GM23338 (cell line): ENCODE results near the gene SH3RF3. TPM values are rescaled to one million over a fixed set of nuclear protein-coding genes. Genes with fewer than 3 reads are reported as not detected.

ENCODE experiments used
- ATAC-seq: fragments of 200-7000 bp; cut with Tn5 transposase; 3 replicates; pipeline ENCODE4 v1.9.1; 2020
- DNase-seq: peaks from one replicate; pipeline ENCODE4 v3.0.0-alpha.2; 2015; ENCODE audit warnings: low spot score
- H2AFZ ChIP-seq: fragments of 200-600 bp; sonication (generic); 2 replicates; pipeline ENCODE4 v1.8.0; 2016; ENCODE audit warnings: antibody characterized with exemption, mild to moderate bottlenecking, moderate library complexity
- H3F3A ChIP-seq: fragments of 200-600 bp; sonication (generic); replicated peaks from 2 replicates; pipeline ENCODE4 v1.8.0; 2017; ENCODE audit warnings: antibody characterized with exemption, mixed run types, low read depth
- H3K27ac ChIP-seq: fragments of 200-600 bp; sonication (generic); 2 replicates; pipeline ENCODE4 v1.6.1; 2016; ENCODE audit warnings: low read depth
- H3K27me3 ChIP-seq: fragments of 200-600 bp; sonication (generic); 2 replicates; pipeline ENCODE4 v1.8.0; 2016; ENCODE audit warnings: mild to moderate bottlenecking, mixed run types, moderate library complexity; ENCODE audit not compliant: insufficient read depth
- H3K36me3 ChIP-seq: fragments of 200-600 bp; sonication (generic); 2 replicates; pipeline ENCODE4 v1.8.0; 2016; ENCODE audit warnings: mild to moderate bottlenecking; ENCODE audit not compliant: insufficient read depth
- H3K4me1 ChIP-seq: fragments of 200-600 bp; sonication (generic); 2 replicates; pipeline ENCODE4 v1.8.0; 2016; ENCODE audit warnings: mild to moderate bottlenecking, moderate library complexity; ENCODE audit not compliant: insufficient read depth
- H3K4me2 ChIP-seq: fragments of 200-600 bp; sonication (generic); 2 replicates; pipeline ENCODE4 v1.7.1; 2017; ENCODE audit warnings: mixed run types
- H3K4me3 ChIP-seq: fragments of 200-600 bp; sonication (generic); 2 replicates; pipeline ENCODE4 v1.6.1; 2016; ENCODE audit warnings: mixed run types
- H3K79me2 ChIP-seq: fragments of 200-600 bp; sonication (generic); replicated peaks from 2 replicates; pipeline ENCODE4 v1.8.0; 2017; ENCODE audit warnings: mild to moderate bottlenecking; ENCODE audit not compliant: insufficient read depth
- H3K9me2 ChIP-seq: fragments of 200-600 bp; sonication (generic); 2 replicates; pipeline ENCODE4 v1.8.0; 2017; ENCODE audit not compliant: insufficient read depth
- H4K20me1 ChIP-seq: fragments of 200-600 bp; sonication (generic); replicated peaks from 2 replicates; pipeline ENCODE4 v1.8.0; 2017; ENCODE audit warnings: mild to moderate bottlenecking; ENCODE audit not compliant: insufficient read depth
- H3K27ac Mint-ChIP-seq: 2 replicates; pipeline ENCODE4 v1.8.0; 2020; ENCODE audit warnings: inconsistent platforms, mild to moderate bottlenecking, moderate library complexity, mixed read lengths
- H3K27me3 Mint-ChIP-seq: 3 replicates; pipeline ENCODE4 v1.8.0; 2022; ENCODE audit warnings: low read depth, mild to moderate bottlenecking, moderate library complexity, mixed read lengths, inconsistent platforms; ENCODE audit not compliant: insufficient read depth, poor library complexity
- H3K36me3 Mint-ChIP-seq: 3 replicates; pipeline ENCODE4 v1.8.0; 2021; ENCODE audit warnings: low read depth, mild to moderate bottlenecking, inconsistent platforms, moderate library complexity, mixed read lengths
- H3K4me1 Mint-ChIP-seq: 3 replicates; pipeline ENCODE4 v1.8.0; 2020; ENCODE audit warnings: mild to moderate bottlenecking, inconsistent platforms, mixed read lengths
- H3K4me3 Mint-ChIP-seq: 3 replicates; pipeline ENCODE4 v1.8.0; 2021; ENCODE audit warnings: moderate library complexity, mild to moderate bottlenecking, inconsistent platforms, mixed read lengths
- H3K9me3 Mint-ChIP-seq: 3 replicates; pipeline ENCODE4 v1.8.0; 2020; ENCODE audit warnings: moderate library complexity, mild to moderate bottlenecking, inconsistent platforms, mixed read lengths
- CREB1 ChIP-seq: fragments of 250-450 bp; sonication (Bioruptor Pico); IDR thresholded peaks from 2 replicates; pipeline ENCODE4 v1.5.0; 2020; ENCODE audit warnings: low read depth, mild to moderate bottlenecking, moderate library complexity
- EZH2 ChIP-seq: fragments of 200-600 bp; sonication (generic); IDR thresholded peaks from one replicate; pipeline ENCODE4 v1.8.0; 2017; ENCODE audit warnings: antibody characterized with exemption, mild to moderate bottlenecking, low read depth; ENCODE audit not compliant: unreplicated experiment
- EZH2phosphoT487 ChIP-seq: fragments of 200-600 bp; sonication (generic); IDR thresholded peaks from one replicate; pipeline ENCODE4 v1.8.1; 2018; ENCODE audit warnings: antibody characterized with exemption; ENCODE audit not compliant: unreplicated experiment
- JUNB ChIP-seq: IDR thresholded peaks from one replicate; pipeline ENCODE4 v1.6.1; 2016; ENCODE audit warnings: antibody characterized with exemption; ENCODE audit not compliant: unreplicated experiment
- STAT1 ChIP-seq: IDR thresholded peaks from one replicate; pipeline ENCODE4 v1.6.1; 2016; ENCODE audit warnings: antibody characterized with exemption; ENCODE audit not compliant: unreplicated experiment
- ZNF114 ChIP-seq: fragments of 250-450 bp; sonication (Bioruptor Pico); IDR thresholded peaks from 2 replicates; pipeline ENCODE4 v1.5.0; 2020; ENCODE audit warnings: mild to moderate bottlenecking, moderate library complexity
- polyA plus RNA-seq: library from polyadenylated mRNA; unstranded; fragments of >200 nt; fragmentation: Nextera tagmentation; extraction: Ambion mirVana; gene quantifications from 2 replicates; pipeline ENCODE4 v1.2.1, GENCODE V29; 2016
- total RNA-seq: library from RNA; depleted of rRNA; stranded (reverse); fragments of >200 nt; shearing (Covaris generic); gene quantifications from 2 replicates; pipeline ENCODE4 v1.2.3, GENCODE V29; 2014
- TF ChIP-seq, protein P1 (sequence below), 2 experiments: fragments of 200-600 bp in 1 of 2; sonication (generic) in 1 of 2; conservative IDR thresholded peaks; 2 replicates each; pipeline versions ENCODE4 v1.5.1 to v1.6.1; 2016 to 2017; ENCODE audit warnings: antibody characterized with exemption in 2 of 2, low read depth in 2 of 2, mild to moderate bottlenecking in 2 of 2, moderate library complexity in 1 of 2
- TF ChIP-seq, protein P2 (sequence below): IDR thresholded peaks from one replicate; pipeline ENCODE4 v1.6.1; 2018; ENCODE audit warnings: antibody characterized with exemption; ENCODE audit not compliant: unreplicated experiment
- TF ChIP-seq, protein P3 (sequence below): fragments of 250-450 bp; sonication (Bioruptor Pico); IDR thresholded peaks from 2 replicates; pipeline ENCODE4 v1.5.0; 2020; ENCODE audit warnings: mild to moderate bottlenecking, moderate library complexity

Gene SH3RF3
- total and polyA plus RNA-seq, 2 experiments from 2014 or later: 0.11 to 0.63 TPM

DNA sequence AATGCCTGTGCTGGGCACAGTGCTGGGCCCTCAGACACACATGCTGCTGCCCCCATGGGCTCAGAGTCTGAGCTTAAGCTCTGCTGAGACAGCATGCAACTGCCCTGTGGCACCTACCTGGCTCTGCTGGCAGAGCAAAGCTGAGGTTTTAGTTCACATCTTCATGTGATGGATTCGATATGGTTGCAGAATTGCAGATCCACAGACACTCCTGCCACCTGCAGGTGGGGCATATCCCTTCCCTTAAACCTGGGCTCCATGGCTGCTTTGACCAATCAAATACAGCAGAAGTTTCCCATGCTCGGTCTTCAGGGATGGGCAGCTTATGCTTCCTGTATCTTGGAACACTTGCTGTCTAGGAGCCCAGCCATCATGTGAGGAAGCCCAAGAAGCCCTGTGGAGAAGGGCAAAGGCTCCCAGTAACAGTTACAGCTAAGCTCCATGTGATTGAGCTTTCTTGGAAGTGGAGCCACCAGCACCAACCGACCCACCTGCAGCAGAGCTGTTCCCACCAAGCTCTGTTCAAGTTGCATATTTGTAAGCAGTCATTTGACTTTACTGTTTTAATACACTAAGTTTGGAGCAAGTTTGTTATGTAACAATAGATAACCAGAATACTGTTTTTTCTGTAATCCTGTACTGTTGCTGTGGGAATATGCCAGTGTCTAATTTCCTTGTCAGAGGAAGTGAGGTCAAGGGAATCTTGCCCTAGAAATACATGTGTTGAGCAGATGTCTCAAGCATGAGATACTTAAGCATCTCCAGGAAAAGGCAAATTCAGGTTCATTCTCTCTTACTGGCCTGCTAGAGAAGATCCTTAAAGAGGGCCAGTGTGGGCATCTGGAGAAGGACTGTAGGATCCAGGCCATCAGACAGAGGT is 79.3 kb downstream of the SH3RF3 start:
- H3K4me1 Mint-ChIP-seq: peaks cover 14% of the 10 kb centered on the region
- Histone ChIP-seq H3K4me1 (no peaks in the 10 kb centered on the region), H3K36me3 (no peaks in the 10 kb centered on the region), H3K4me2 (no peak overlapping the region), H3K79me2 (no peaks in the 10 kb centered on the region), H4K20me1 (no peaks in the 10 kb centered on the region), H3K9me2 (no peaks in the 10 kb centered on the region), H3K27ac (no peak overlapping the region), H2AFZ (no peak overlapping the region), H3K4me3 (no peak overlapping the region), H3F3A (no peaks in the 10 kb centered on the region), H3K27me3 (no peaks in the 10 kb centered on the region)
- DNase-seq: peak; percentile 50
- H3K27me3 Mint-ChIP-seq: peaks cover 4% of the 10 kb centered on the region
- no peaks in the 10 kb centered on the region; the same call in 2 of the 3 replicates for H3K36me3 Mint-ChIP-seq
- peak; percentile 56 for ATAC-seq
- H3K4me3 Mint-ChIP-seq: no peak overlapping the region
- TF ChIP-seq JUNB: no peak
- TF ChIP-seq, protein P1, sequence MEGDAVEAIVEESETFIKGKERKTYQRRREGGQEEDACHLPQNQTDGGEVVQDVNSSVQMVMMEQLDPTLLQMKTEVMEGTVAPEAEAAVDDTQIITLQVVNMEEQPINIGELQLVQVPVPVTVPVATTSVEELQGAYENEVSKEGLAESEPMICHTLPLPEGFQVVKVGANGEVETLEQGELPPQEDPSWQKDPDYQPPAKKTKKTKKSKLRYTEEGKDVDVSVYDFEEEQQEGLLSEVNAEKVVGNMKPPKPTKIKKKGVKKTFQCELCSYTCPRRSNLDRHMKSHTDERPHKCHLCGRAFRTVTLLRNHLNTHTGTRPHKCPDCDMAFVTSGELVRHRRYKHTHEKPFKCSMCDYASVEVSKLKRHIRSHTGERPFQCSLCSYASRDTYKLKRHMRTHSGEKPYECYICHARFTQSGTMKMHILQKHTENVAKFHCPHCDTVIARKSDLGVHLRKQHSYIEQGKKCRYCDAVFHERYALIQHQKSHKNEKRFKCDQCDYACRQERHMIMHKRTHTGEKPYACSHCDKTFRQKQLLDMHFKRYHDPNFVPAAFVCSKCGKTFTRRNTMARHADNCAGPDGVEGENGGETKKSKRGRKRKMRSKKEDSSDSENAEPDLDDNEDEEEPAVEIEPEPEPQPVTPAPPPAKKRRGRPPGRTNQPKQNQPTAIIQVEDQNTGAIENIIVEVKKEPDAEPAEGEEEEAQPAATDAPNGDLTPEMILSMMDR (conservative IDR thresholded peaks at IDR 0.05; ENCODE audit: low read depth in 2 of 2): peak; percentile 41 to 58; a peak in 3 of 4 replicates
- H3K9me3 Mint-ChIP-seq: no peaks in the 10 kb centered on the region
- no peak overlapping the region for H3K27ac Mint-ChIP-seq

DNA sequence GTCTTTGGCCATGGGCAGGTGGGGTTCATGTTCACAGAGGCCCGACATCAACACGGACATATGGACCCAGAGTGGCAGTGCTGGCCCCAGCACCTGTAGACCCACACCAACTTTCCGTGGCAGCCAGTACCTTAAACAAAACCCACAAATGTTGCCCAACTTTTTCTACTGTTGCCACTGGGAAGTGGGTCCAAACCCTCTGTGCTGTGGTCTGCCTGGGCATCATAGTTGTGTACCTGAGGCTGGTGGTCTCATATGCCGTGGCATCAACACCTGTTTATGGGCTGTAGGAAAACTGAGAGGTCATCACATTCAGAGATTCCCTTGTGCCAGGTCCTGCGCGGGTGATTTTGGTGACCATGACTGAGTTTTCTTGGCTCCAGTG is 79.9 kb downstream of the SH3RF3 start:
- H3F3A ChIP-seq: no peaks in the 10 kb centered on the region
- H3K27ac Mint-ChIP-seq: no peak overlapping the region
- no peaks in the 10 kb centered on the region for H3K36me3 ChIP-seq
- H3K79me2 ChIP-seq: no peaks in the 10 kb centered on the region
- no peaks in the 10 kb centered on the region for H4K20me1 ChIP-seq
- H3K27ac ChIP-seq: no peak overlapping the region
- H3K9me2 ChIP-seq: no peaks in the 10 kb centered on the region
- ATAC-seq (no peak), DNase-seq (no peak)
- no peak overlapping the region for H3K4me3 Mint-ChIP-seq
- no peaks in the 10 kb centered on the region for H3K27me3 ChIP-seq
- H3K36me3 Mint-ChIP-seq: no peaks in the 10 kb centered on the region; the same call in 2 of the 3 replicates
- H3K4me2 ChIP-seq: no peak overlapping the region
- no peaks in the 10 kb centered on the region for H3K4me1 ChIP-seq
- no peak overlapping the region for H3K4me3 ChIP-seq
- peaks cover 14% of the 10 kb centered on the region for H3K4me1 Mint-ChIP-seq
- H3K9me3 Mint-ChIP-seq: no peaks in the 10 kb centered on the region
- H3K27me3 Mint-ChIP-seq: peaks cover 7% of the 10 kb centered on the region
- H2AFZ ChIP-seq: no peak overlapping the region
- no peak for TF ChIP-seq STAT1
- no peak for TF ChIP-seq EZH2phosphoT487
- TF ChIP-seq CREB1 (CRISPR knock-in tag): no peak
- TF ChIP-seq, protein P2, sequence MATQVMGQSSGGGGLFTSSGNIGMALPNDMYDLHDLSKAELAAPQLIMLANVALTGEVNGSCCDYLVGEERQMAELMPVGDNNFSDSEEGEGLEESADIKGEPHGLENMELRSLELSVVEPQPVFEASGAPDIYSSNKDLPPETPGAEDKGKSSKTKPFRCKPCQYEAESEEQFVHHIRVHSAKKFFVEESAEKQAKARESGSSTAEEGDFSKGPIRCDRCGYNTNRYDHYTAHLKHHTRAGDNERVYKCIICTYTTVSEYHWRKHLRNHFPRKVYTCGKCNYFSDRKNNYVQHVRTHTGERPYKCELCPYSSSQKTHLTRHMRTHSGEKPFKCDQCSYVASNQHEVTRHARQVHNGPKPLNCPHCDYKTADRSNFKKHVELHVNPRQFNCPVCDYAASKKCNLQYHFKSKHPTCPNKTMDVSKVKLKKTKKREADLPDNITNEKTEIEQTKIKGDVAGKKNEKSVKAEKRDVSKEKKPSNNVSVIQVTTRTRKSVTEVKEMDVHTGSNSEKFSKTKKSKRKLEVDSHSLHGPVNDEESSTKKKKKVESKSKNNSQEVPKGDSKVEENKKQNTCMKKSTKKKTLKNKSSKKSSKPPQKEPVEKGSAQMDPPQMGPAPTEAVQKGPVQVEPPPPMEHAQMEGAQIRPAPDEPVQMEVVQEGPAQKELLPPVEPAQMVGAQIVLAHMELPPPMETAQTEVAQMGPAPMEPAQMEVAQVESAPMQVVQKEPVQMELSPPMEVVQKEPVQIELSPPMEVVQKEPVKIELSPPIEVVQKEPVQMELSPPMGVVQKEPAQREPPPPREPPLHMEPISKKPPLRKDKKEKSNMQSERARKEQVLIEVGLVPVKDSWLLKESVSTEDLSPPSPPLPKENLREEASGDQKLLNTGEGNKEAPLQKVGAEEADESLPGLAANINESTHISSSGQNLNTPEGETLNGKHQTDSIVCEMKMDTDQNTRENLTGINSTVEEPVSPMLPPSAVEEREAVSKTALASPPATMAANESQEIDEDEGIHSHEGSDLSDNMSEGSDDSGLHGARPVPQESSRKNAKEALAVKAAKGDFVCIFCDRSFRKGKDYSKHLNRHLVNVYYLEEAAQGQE: no peak
- TF ChIP-seq, protein P3, sequence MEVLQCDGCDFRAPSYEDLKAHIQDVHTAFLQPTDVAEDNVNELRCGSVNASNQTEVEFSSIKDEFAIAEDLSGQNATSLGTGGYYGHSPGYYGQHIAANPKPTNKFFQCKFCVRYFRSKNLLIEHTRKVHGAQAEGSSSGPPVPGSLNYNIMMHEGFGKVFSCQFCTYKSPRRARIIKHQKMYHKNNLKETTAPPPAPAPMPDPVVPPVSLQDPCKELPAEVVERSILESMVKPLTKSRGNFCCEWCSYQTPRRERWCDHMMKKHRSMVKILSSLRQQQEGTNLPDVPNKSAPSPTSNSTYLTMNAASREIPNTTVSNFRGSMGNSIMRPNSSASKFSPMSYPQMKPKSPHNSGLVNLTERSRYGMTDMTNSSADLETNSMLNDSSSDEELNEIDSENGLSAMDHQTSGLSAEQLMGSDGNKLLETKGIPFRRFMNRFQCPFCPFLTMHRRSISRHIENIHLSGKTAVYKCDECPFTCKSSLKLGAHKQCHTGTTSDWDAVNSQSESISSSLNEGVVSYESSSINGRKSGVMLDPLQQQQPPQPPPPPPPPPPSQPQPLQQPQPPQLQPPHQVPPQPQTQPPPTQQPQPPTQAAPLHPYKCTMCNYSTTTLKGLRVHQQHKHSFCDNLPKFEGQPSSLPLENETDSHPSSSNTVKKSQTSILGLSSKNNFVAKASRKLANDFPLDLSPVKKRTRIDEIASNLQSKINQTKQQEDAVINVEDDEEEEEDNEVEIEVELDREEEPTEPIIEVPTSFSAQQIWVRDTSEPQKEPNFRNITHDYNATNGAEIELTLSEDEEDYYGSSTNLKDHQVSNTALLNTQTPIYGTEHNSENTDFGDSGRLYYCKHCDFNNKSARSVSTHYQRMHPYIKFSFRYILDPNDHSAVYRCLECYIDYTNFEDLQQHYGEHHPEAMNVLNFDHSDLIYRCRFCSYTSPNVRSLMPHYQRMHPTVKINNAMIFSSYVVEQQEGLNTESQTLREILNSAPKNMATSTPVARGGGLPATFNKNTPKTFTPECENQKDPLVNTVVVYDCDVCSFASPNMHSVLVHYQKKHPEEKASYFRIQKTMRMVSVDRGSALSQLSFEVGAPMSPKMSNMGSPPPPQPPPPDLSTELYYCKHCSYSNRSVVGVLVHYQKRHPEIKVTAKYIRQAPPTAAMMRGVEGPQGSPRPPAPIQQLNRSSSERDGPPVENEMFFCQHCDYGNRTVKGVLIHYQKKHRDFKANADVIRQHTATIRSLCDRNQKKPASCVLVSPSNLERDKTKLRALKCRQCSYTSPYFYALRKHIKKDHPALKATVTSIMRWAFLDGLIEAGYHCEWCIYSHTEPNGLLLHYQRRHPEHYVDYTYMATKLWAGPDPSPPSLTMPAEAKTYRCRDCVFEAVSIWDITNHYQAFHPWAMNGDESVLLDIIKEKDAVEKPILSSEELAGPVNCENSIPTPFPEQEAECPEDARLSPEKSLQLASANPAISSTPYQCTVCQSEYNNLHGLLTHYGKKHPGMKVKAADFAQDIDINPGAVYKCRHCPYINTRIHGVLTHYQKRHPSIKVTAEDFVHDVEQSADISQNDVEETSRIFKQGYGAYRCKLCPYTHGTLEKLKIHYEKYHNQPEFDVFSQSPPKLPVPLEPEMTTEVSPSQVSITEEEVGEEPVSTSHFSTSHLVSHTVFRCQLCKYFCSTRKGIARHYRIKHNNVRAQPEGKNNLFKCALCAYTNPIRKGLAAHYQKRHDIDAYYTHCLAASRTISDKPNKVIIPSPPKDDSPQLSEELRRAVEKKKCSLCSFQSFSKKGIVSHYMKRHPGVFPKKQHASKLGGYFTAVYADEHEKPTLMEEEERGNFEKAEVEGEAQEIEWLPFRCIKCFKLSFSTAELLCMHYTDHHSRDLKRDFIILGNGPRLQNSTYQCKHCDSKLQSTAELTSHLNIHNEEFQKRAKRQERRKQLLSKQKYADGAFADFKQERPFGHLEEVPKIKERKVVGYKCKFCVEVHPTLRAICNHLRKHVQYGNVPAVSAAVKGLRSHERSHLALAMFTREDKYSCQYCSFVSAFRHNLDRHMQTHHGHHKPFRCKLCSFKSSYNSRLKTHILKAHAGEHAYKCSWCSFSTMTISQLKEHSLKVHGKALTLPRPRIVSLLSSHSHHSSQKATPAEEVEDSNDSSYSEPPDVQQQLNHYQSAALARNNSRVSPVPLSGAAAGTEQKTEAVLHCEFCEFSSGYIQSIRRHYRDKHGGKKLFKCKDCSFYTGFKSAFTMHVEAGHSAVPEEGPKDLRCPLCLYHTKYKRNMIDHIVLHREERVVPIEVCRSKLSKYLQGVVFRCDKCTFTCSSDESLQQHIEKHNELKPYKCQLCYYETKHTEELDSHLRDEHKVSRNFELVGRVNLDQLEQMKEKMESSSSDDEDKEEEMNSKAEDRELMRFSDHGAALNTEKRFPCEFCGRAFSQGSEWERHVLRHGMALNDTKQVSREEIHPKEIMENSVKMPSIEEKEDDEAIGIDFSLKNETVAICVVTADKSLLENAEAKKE (CRISPR knock-in tag): no peak
- TF ChIP-seq ZNF114 (CRISPR knock-in tag): no peak
- TF ChIP-seq EZH2: no peak
